ENCODE results near the gene YDJC. TPM values are rescaled to one million over a fixed set of nuclear protein-coding genes. Genes with fewer than 3 reads are reported as not detected.
"Not testable (repeated sequence)": the region's sequence is repeated elsewhere in the genome, so short reads cannot be mapped to it uniquely, and the experiment has no call there.

Gene YDJC
- total and polyA plus RNA-seq, 8 donors = 11.2 to 25.1 (median 14.4) TPM

- WGBS, 2 donors = 0 to 1% methylated on average over 71 to 76 of the region's 76 CpGs
- peak; percentile 86 for FAIRE-seq
These were observed 12.2 kb upstream of the YDJC start, which contains the start of gene SDF2L1 for GRCh38 chr22:21641789-21642583. SDF2L1 (plus strand) TSS chr22:21642302; CDS start chr22:21642337, 35 bp downstream.

DNA sequence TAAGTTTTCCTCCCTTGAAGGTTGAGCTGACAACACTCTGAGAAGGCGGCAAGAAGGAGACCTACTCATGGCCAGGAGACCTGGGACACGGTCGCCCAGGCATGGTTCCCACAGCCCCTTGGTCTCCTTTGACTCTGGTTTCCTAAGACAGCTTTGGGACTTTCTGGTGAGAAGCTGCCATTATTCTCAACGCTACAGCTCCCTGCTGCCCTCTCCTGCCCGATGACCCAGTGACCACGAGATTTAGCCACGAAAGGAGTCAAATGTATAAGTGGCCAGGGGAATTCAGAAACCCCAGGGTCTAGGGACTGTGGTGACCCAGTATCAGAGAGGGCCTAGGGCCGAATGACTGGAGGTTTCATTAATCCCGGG lies 11.6 kb upstream of the YDJC start:
- DNase-seq = peak in 4 of 6 donors; percentile 53 to 65 (median 56)
- H3K27ac ChIP-seq = peak overlapping the region; percentile 48 to 77 (median 66)
- H3K27me3 ChIP-seq = no peaks in the 10 kb centered on the region
- no peaks in the 10 kb centered on the region for H3K9me3 ChIP-seq
- peaks cover 0 to 12% (median 3%) of the 10 kb centered on the region in 3 donors for H3K4me1 ChIP-seq
- H3K36me3 ChIP-seq = no peaks in the 10 kb centered on the region
- FAIRE-seq = no peak
- intact Hi-C loops (cut with DNase I) = no loop called here
- 1% methylated on average over 9 of the region's 9 CpGs for WGBS, 2 donors
- ATAC-seq = peak; percentile 37 to 65 (median 61)
- H3K4me3 ChIP-seq = peak overlapping the region; percentile 16 to 86 (median 64)
- TF ChIP-seq CTCF (IDR thresholded peaks at IDR 0.05) = peak in 1 of 4 donors; percentile 4

More at GRCh38 chr22:21641789-21642583, 12.2 kb upstream of the YDJC start, which contains the start of gene SDF2L1:
- peak; percentile 94 to 98 (median 95) for ATAC-seq
- peak; percentile 98 to 99 (median 98) for DNase-seq
- Histone ChIP-seq H3K27ac (peak within 1 kb of the TSS; percentile 48 to 77 (median 66)), H3K9me3 (no peaks in the 10 kb centered on the region), H3K4me1 (peaks cover 0 to 12% (median 5%) of the 10 kb centered on the region in 3 donors), H3K4me3 (peak within 1 kb of the TSS; percentile 58 to 93 (median 78)), H3K27me3 (no peaks in the 10 kb centered on the region), H3K36me3 (no peaks in the 10 kb centered on the region)
- intact Hi-C loops (cut with DNase I) = no loop called here
- peak in 3 of 4 donors; percentile 2 to 8 (median 7) for TF ChIP-seq CTCF (IDR thresholded peaks at IDR 0.05)

DNA sequence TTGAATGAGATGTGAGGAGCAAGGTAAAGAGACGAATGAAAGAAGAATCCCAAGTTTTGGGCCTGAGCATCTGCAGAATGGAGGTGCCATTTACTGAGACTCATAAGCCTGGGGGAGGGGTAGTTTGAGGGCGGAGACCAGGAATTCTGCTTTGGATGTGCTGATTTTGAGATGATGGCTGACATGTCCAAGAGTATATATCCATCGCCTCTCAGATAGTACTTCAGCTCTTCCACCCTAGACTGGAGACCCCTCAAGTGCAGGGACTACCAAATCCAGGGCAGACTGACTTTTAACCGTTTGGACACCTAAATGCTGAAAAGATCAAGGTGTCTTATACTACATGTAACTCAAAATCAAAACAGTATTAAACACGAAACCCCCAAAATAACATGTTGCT lies 11.0 kb upstream of the YDJC start:
- Histone ChIP-seq H3K9me3 (no peaks in the 10 kb centered on the region), H3K36me3 (no peaks in the 10 kb centered on the region), H3K27ac (peak overlapping the region in 2 of 4 donors; percentile 58 to 73), H3K4me3 (no peak overlapping the region), H3K27me3 (no peaks in the 10 kb centered on the region), H3K4me1 (peaks cover 0 to 12% (median 0%) of the 10 kb centered on the region in 3 donors)
- DNase-seq (no peak), FAIRE-seq (no peak), ATAC-seq (no peak)
- WGBS, 2 donors = 72 to 82% methylated on average over 5 of the region's 5 CpGs
- intact Hi-C loops (cut with DNase I) = no loop called here
- no peak for TF ChIP-seq CTCF (IDR thresholded peaks at IDR 0.05)

- no peak overlapping the region for H3K4me3 ChIP-seq
- H3K36me3 ChIP-seq = no peaks in the 10 kb centered on the region
- peaks cover 0 to 12% (median 0%) of the 10 kb centered on the region in 3 donors for H3K4me1 ChIP-seq
- intact Hi-C loops (cut with DNase I) = no loop called here
- WGBS, 2 donors = 75 to 77% methylated on average over 4 of the region's 4 CpGs
- ATAC-seq (no peak), DNase-seq (no peak), FAIRE-seq (no peak)
- no peaks in the 10 kb centered on the region for H3K9me3 ChIP-seq
- TF ChIP-seq CTCF (IDR thresholded peaks at IDR 0.05) = no peak
- H3K27ac ChIP-seq = no peak overlapping the region
- no peaks in the 10 kb centered on the region for H3K27me3 ChIP-seq
These were observed 9.5 kb upstream of the YDJC start for GRCh38 chr22:21639359-21639758.

- H3K27me3 ChIP-seq; H3K27ac ChIP-seq; H3K9me3 ChIP-seq; H3K4me3 ChIP-seq; FAIRE-seq; DNase-seq; H3K4me1 ChIP-seq; intact Hi-C loops (cut with DNase I); H3K36me3 ChIP-seq; ATAC-seq: not testable (repeated sequence)
- WGBS, 2 donors = 82 to 86% methylated on average over 2 of the region's 2 CpGs
These were observed 7.6 kb upstream of the YDJC start for GRCh38 chr22:21637450-21637849.
